Cardiac fibroblast (primary cell): ENCODE data around the gene CDKAL1.

Experiments
- DNase-seq, 2 donors: peaks; one replicate each; pipeline versions ENCODE4 v3.0.0 to v3.0.0-alpha.2; 2010; ENCODE audit warnings: low read depth in 2 of 2
- H3K4me3 ChIP-seq, 2 donors: replicated peaks in 1 of 2; 1 replicate in 1 of 2; 2 replicates in 1 of 2; pipeline ENCODE4 v1.5.1; 2011; ENCODE audit warnings: low read depth in 2 of 2, low read length in 2 of 2, mild to moderate bottlenecking in 2 of 2, moderate library complexity in 1 of 2
- TF ChIP-seq, protein P1 (sequence below): IDR thresholded peaks from one replicate; pipeline ENCODE4 v1.5.1; 2011; ENCODE audit warnings: low read depth, mild to moderate bottlenecking, low read length, inconsistent platforms

Gene CDKAL1

DNA sequence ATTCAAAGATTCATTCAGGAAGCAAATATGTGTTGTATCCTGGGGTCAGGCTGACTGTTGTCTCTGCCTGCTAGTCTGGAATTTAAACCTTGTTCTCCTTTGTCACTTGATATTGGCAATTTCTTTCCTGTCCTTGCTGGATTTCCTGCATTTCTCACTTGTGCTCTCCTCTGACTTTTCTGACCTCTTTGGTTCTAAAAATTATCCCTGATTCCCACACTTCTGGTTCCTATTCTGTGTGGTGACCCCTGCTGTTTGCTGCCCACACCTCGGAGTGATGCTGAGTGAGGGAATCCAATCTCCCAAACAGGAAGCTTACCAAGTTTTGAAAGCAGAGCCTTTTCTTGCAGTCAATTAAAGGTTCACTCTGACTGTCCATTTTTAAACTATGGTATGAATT is 345.3 kb downstream of the CDKAL1 start:
- H3K4me3 ChIP-seq, result no peak overlapping the region
- peak in 1 of 2 donors; percentile 12 for DNase-seq
- TF ChIP-seq, protein P1, sequence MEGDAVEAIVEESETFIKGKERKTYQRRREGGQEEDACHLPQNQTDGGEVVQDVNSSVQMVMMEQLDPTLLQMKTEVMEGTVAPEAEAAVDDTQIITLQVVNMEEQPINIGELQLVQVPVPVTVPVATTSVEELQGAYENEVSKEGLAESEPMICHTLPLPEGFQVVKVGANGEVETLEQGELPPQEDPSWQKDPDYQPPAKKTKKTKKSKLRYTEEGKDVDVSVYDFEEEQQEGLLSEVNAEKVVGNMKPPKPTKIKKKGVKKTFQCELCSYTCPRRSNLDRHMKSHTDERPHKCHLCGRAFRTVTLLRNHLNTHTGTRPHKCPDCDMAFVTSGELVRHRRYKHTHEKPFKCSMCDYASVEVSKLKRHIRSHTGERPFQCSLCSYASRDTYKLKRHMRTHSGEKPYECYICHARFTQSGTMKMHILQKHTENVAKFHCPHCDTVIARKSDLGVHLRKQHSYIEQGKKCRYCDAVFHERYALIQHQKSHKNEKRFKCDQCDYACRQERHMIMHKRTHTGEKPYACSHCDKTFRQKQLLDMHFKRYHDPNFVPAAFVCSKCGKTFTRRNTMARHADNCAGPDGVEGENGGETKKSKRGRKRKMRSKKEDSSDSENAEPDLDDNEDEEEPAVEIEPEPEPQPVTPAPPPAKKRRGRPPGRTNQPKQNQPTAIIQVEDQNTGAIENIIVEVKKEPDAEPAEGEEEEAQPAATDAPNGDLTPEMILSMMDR, result no peak

DNA sequence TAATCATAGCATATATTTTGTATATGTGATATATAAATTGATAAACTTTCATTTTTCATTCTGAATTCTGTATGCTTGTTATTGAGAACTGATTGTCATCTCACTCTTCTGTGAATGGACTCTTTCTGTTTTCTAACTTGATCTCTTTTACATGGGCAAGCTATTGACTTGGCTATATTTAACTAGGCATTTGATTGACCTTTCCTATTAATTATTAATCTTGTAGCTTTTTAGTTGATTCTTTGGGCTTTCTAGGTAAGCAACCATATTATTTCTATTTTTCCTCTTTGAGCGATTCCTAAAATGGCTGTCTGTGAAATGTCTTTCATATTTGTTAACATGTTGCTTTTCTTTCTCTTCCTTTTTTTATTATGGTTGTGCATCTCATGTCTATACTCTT is 347.1 kb downstream of the CDKAL1 start:
- DNase-seq, result no peak
- TF ChIP-seq, protein P1, result no peak
- no peak overlapping the region for H3K4me3 ChIP-seq

DNA sequence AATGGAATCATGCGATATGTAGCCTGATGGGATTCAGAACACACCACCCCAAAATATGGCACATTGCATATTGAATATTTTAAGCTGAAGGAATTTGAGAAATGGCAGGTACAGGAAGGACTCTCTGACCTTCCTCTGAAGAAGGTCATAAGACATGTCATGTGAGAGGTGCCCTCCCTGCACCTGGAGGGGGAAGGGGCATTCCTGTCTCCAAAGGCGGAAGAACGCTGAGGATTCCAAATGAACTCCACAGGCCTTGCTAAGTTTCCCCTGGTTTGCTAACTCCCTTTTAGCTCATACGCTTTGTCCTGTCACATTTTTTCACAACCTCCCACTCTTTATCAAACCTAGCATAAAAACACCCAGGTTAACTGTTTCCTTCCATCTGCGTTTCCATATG is 347.8 kb downstream of the CDKAL1 start:
- TF ChIP-seq, protein P1, result no peak
- no peak overlapping the region for H3K4me3 ChIP-seq
- no peak for DNase-seq

DNA sequence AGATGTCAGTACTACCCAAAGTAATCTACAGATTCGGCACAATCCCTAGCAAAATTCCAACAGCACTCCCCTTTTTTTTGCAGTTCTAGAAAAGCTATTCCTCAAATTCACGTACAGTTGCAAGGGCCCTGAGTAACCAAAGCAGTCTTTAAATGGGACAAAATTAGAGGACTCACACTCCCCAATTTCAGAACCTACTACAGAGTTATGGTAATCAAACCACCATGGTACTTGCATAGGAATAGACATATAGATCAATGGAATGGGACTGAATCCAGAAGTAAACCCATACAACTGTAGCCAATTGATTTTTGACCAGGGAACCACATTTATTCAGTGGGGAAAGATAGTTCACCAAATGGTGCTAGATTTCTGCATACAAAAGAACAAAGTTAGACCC is 350.8 kb downstream of the CDKAL1 start:
- TF ChIP-seq, protein P1, result no peak
- DNase-seq, result no peak
- no peak overlapping the region for H3K4me3 ChIP-seq

DNA sequence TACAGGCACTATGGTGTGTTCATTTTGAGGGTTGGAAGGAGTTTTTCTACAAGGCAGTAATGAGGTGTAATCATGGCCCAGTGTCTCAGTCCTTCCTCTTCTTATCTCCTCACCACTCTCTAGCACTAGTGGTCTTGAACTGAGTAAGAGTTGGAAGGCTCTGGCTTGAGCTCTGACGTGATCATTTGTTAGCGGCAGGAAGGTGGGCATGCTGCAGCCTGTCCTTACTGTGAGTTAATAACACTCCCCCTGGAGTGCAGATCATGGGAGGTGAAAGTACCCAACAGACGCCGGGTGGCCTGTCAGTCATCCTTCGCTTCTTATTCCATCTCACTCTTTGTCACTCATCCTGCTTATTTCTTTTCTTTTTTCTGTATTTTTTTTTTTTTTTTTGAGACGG is 356.9 kb downstream of the CDKAL1 start:
- DNase-seq, result no peak
- TF ChIP-seq, protein P1, result no peak
- H3K4me3 ChIP-seq, result no peak overlapping the region

DNA sequence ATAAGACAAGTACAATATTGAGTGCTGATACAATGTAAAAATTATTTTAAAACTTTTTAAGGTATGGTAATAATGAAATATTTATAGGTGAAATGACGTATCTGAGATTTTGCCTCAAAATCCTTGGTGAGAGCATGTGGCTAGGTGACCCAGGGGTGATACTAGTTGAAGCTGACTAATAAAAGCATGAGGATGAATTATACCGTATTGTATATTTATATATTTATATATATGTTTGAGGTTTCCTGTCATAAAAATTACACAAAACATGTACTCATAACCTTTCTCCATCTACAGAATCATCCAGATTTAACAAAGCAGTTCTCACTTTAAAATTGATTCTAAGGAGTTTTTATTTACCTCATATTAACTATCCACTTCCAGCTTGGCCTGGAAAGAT is 358.1 kb downstream of the CDKAL1 start:
- H3K4me3 ChIP-seq, result no peak overlapping the region
- no peak for DNase-seq
- TF ChIP-seq, protein P1, result no peak

DNA sequence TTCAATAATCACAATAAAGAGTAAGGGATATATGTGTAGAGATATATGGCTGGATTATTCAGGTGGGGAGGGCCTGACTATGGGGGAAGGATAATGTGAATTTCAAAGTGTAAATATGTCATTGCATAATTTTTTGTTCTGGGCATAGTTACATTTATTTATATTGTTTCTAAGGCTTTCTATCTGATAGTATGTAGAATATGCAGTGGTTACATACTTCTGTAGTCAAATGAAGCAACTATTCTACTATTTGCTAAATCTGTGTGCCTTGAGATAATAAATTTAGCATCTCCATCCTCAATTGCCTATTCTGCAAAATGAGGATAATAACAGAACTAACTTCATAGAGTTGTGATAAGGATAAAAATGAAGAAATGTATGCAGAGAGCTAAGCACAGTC is 359.2 kb downstream of the CDKAL1 start:
- no peak for DNase-seq
- no peak overlapping the region for H3K4me3 ChIP-seq

More for the DNA sequence above, 359.2 kb downstream of the CDKAL1 start:
- TF ChIP-seq, protein P1, result no peak
